Loucy (cell line): ENCODE data around the gene TIGD3.

Experiments
- CTCF ChIP-seq: fragments of 200-600 bp; sonication (generic); conservative IDR thresholded peaks from 2 replicates; pipeline ENCODE4 v1.5.1; 2014; ENCODE audit warnings: mild to moderate bottlenecking, antibody characterized with exemption, low read length
- EZH2phosphoT487 ChIP-seq: fragments of 200-600 bp; IDR thresholded peaks from 2 replicates; pipeline ENCODE4 v1.6.1; 2018; ENCODE audit warnings: antibody characterized with exemption, mild to moderate bottlenecking, moderate library complexity, borderline replicate concordance

GRCh38 chr11:65340226-65340625, 14.3 kb upstream of the TIGD3 start:
- TF ChIP-seq CTCF (no peak), EZH2phosphoT487 (no peak)
